CD4-positive, alpha-beta T cell (primary cell): ENCODE data around the gene GPC2. TPM values are rescaled to one million over a fixed set of nuclear protein-coding genes. Genes with fewer than 3 reads are reported as not detected.
"Not testable (repeated sequence)": the region's sequence is repeated elsewhere in the genome, so short reads cannot be mapped to it uniquely, and the experiment has no call there.

Experiments
- ATAC-seq: fragments of 200-7000 bp; cut with Tn5 transposase; one replicate; pipeline ENCODE4 v1.10.0; 2022; ENCODE audit warnings: mild to moderate bottlenecking; ENCODE audit not compliant: poor library complexity
- CTCF ChIA-PET: fragments of 350-600 bp; sonication (Branson Sonifier 250); formaldehyde crosslinking; loops from one replicate; lab custom pipeline; 2021; ENCODE audit warnings: antibody characterized with exemption, inconsistent platforms; lab: Charles Lee
- POLR2A ChIA-PET: fragments of 350-600 bp; sonication (Branson Sonifier 250); formaldehyde crosslinking; loops from one replicate; lab custom pipeline; 2021; ENCODE audit warnings: antibody characterized with exemption, inconsistent platforms; lab: Charles Lee
- DNase-seq, 14 experiments: peaks; one replicate each; pipeline ENCODE4 v3.0.0-alpha.2; 2013 to 2020; ENCODE audit warnings: mixed read lengths in 2 of 14
- H3K27ac ChIP-seq, 2 donors: one replicate each; pipeline versions ENCODE4 v1.5.1 to v1.7.0; 2013; ENCODE audit warnings: low read length in 2 of 2, low read depth in 1 of 2, mild to moderate bottlenecking in 1 of 2
- H3K27me3 ChIP-seq, 2 experiments: 1 replicate in 1 of 2; 2 replicates in 1 of 2; pipeline versions ENCODE4 v1.6.1 to v1.7.0; 2013; ENCODE audit warnings: low read length in 2 of 2, control low read depth in 1 of 2, mild to moderate bottlenecking in 1 of 2, moderate library complexity in 1 of 2; ENCODE audit not compliant: insufficient read depth in 2 of 2, control insufficient read depth in 1 of 2
- H3K36me3 ChIP-seq: one replicate; pipeline ENCODE4 v1.6.1; 2013; ENCODE audit warnings: low read length, control low read depth; ENCODE audit not compliant: insufficient read depth
- H3K4me1 ChIP-seq: one replicate; pipeline ENCODE4 v1.6.1; 2013; ENCODE audit warnings: low read length, control low read depth; ENCODE audit not compliant: insufficient read depth
- H3K4me3 ChIP-seq: one replicate; pipeline ENCODE4 v1.5.1; 2013; ENCODE audit warnings: mild to moderate bottlenecking, low read length, moderate library complexity
- H3K9me3 ChIP-seq, 2 experiments: 1 replicate in 1 of 2; 2 replicates in 1 of 2; pipeline versions ENCODE4 v1.6.1 to v1.7.0; 2013; ENCODE audit warnings: low read length in 2 of 2, mild to moderate bottlenecking in 2 of 2, control low read depth in 1 of 2, moderate library complexity in 1 of 2; ENCODE audit not compliant: control insufficient read depth in 1 of 2, insufficient read depth in 1 of 2
- H3K27ac Mint-ChIP-seq: one replicate; pipeline ENCODE4 v1.8.0; 2020; ENCODE audit warnings: mixed read lengths
- H3K27me3 Mint-ChIP-seq: one replicate; pipeline ENCODE4 v1.8.0; 2021; ENCODE audit warnings: mixed read lengths
- H3K36me3 Mint-ChIP-seq: one replicate; pipeline ENCODE4 v1.8.0; 2021; ENCODE audit warnings: low read depth, mixed read lengths
- H3K4me1 Mint-ChIP-seq: one replicate; pipeline ENCODE4 v1.8.0; 2021; ENCODE audit warnings: low read depth, mixed read lengths
- H3K4me3 Mint-ChIP-seq: one replicate; pipeline ENCODE4 v1.8.0; 2020; ENCODE audit warnings: mild to moderate bottlenecking, mixed read lengths
- H3K9me3 Mint-ChIP-seq: one replicate; pipeline ENCODE4 v1.8.0; 2020; ENCODE audit warnings: mixed read lengths
- intact Hi-C, 2 experiments: fragments of 100-400 bp; cut with DNase I in 1 of 2; cut with micrococcal nuclease in 1 of 2; formaldehyde crosslinking; loops; one replicate each; pipeline versions ENCODE4 v1.15.1 to v1.9.0; 2023 to 2025; cut with DNase I, micrococcal nuclease
- total RNA-seq, 174 experiments: library from RNA in 2 of 174; stranded (reverse) in 2 of 174; gene quantifications; one replicate each; pipeline ENCODE4 v1.2.3 and lab custom pipeline; 2021 to 2026
- TF ChIP-seq, protein P1 (sequence below): fragments of 200-600 bp; IDR thresholded peaks from one replicate; pipeline ENCODE4 v1.8.0; 2022; ENCODE audit warnings: antibody characterized with exemption, mild to moderate bottlenecking

The GPC2 gene
- total RNA-seq, 2 experiments from 2014 or later, result 16.4 to 18.7 TPM

DNA sequence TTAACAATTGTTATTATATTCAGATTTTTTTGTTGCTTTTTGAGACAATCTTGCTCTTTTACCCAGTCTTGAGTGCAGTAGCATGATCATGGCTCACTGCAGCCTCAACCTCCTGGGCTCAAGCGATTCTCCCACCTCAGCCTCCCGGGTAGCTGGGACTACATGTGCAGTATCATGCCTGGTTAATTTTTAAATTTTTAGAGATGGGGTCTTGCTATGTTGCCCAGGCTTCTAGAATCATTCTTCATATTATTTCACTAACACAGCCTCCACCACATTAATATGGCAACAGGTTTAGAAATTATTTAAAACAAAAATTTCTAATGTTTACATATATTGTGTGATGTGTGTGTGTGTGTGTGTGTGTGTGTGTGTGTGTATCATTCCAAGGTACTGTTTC lies 29.9 kb downstream of the GPC2 start:
- TF ChIP-seq, protein P1, sequence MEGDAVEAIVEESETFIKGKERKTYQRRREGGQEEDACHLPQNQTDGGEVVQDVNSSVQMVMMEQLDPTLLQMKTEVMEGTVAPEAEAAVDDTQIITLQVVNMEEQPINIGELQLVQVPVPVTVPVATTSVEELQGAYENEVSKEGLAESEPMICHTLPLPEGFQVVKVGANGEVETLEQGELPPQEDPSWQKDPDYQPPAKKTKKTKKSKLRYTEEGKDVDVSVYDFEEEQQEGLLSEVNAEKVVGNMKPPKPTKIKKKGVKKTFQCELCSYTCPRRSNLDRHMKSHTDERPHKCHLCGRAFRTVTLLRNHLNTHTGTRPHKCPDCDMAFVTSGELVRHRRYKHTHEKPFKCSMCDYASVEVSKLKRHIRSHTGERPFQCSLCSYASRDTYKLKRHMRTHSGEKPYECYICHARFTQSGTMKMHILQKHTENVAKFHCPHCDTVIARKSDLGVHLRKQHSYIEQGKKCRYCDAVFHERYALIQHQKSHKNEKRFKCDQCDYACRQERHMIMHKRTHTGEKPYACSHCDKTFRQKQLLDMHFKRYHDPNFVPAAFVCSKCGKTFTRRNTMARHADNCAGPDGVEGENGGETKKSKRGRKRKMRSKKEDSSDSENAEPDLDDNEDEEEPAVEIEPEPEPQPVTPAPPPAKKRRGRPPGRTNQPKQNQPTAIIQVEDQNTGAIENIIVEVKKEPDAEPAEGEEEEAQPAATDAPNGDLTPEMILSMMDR, result no peak
- H3K4me1 ChIP-seq, result peaks cover 32% of the 10 kb centered on the region
- no peaks in the 10 kb centered on the region for H3K27me3 ChIP-seq
- H3K9me3 ChIP-seq, result no peaks in the 10 kb centered on the region
- Mint-ChIP-seq H3K4me1 (peaks cover 33% of the 10 kb centered on the region), H3K27me3 (no peaks in the 10 kb centered on the region), H3K9me3 (no peaks in the 10 kb centered on the region), H3K27ac (peak overlapping the region; percentile 95), H3K36me3 (peaks cover 28% of the 10 kb centered on the region), H3K4me3 (no peak overlapping the region)
- no peak overlapping the region for H3K4me3 ChIP-seq
- DNase-seq (no peak), ATAC-seq (no peak)
- POLR2A ChIA-PET, result interaction anchor here (0.7 to 4.0 kb wide), 7 partner anchors 9 to 228 kb away, joined by 4 to 53 read pairs (median 15); partner anchors contain the start of genes AP4M1, GAL3ST4, MCM7 and TRAPPC14
- peaks cover 6% of the 10 kb centered on the region for H3K36me3 ChIP-seq
- intact Hi-C loops, result no loop called here
- H3K27ac ChIP-seq, result no peak overlapping the region
- CTCF ChIA-PET, result interaction anchor here (1.7 to 1.8 kb wide), 2 partner anchors 14 to 43 kb away, joined by 4 to 5 read pairs; no protein-coding TSS in a partner anchor

DNA sequence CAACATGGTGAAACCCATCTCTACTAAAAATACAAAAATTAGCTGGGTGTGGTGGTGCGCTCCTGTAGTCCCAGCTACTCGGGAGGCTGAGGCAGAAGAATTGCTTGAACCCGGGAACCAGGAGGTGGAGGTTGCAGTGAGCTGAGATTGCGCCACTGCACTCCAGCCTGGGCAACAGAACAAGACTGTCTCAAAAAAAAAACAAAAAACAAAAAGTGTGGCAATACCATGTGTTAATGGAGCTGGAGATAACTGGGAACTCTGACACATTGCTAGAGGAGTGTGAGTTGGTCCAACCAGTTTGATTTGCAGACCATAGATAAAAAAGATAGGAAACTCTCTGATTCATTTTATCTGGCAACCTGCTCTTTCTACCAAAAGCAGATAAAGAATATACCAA lies 30.8 kb downstream of the GPC2 start:
- H3K4me3 Mint-ChIP-seq, ATAC-seq, H3K27ac ChIP-seq, H3K4me3 ChIP-seq, H3K36me3 ChIP-seq, H3K27ac Mint-ChIP-seq, H3K27me3 Mint-ChIP-seq, DNase-seq, H3K9me3 ChIP-seq, H3K27me3 ChIP-seq, H3K9me3 Mint-ChIP-seq, CTCF ChIA-PET, intact Hi-C loops: not testable (repeated sequence)
- peaks cover 25% of the 10 kb centered on the region for H3K4me1 ChIP-seq
- POLR2A ChIA-PET, result interaction anchor here (0.7 kb wide), 1 partner anchor 10 kb away, joined by 6 read pairs; no protein-coding TSS in a partner anchor
- Mint-ChIP-seq H3K4me1 (peaks cover 24% of the 10 kb centered on the region), H3K36me3 (peaks cover 20% of the 10 kb centered on the region)

DNA sequence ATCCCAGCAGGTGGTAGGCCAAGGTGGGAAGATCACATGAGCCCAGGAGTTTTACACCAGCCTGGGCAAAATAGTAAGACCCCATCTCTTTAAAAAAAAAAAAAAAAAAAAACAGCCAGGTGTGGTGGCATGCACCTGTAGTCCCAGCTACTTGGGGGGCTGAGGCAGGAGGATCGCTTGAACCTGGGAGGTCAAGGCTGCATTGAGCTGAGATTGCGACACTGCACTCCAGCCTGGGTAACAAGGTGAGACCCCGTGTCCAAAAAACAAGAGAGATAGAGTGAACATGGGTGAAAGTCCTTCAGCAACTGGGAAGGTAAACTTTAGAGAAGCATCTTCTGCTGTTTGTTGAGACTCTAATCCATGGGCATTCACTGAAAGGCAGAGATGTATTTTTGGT lies 34.7 kb downstream of the GPC2 start:
- no peaks in the 10 kb centered on the region for H3K9me3 ChIP-seq
- H3K27ac ChIP-seq, result no peak overlapping the region
- Mint-ChIP-seq H3K4me1 (peaks cover 14% of the 10 kb centered on the region), H3K4me3 (no peak overlapping the region), H3K27ac (no peak overlapping the region), H3K27me3 (no peaks in the 10 kb centered on the region), H3K36me3 (no peaks in the 10 kb centered on the region), H3K9me3 (no peaks in the 10 kb centered on the region)
- ATAC-seq (no peak), DNase-seq (no peak)
- no peak overlapping the region for H3K4me3 ChIP-seq
- ChIA-PET POLR2A (no interaction called here), CTCF (interaction anchor here (0.7 kb wide), 1 partner anchor 165 kb away, joined by 3 read pairs; no protein-coding TSS in a partner anchor)
- H3K27me3 ChIP-seq, result no peaks in the 10 kb centered on the region
- intact Hi-C loops, result no loop called here
- peaks cover 8% of the 10 kb centered on the region for H3K4me1 ChIP-seq
- H3K36me3 ChIP-seq, result no peaks in the 10 kb centered on the region
- TF ChIP-seq, protein P1, result no peak

DNA sequence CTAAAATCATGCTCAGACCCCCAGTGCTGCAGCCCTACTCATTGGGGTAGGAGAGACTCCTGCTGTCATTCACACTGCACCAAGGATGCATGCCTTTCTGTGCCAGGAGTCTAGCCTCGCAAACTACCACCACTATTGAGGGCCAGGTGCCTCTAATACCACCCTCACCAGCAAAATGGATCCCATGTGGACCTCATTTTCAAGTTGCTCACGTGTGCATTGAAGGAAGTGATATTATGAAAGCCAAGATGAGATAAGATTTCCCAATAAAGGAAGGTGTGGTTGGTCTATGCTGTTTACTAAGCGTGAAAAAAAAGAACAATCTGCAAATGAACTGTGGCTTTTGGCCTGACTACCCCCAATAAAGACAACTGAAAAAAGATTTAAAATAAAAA lies 35.6 kb downstream of the GPC2 start:
- Histone ChIP-seq H3K9me3 (no peaks in the 10 kb centered on the region), H3K4me3 (no peak overlapping the region), H3K27me3 (no peaks in the 10 kb centered on the region), H3K27ac (no peak overlapping the region), H3K36me3 (no peaks in the 10 kb centered on the region), H3K4me1 (peaks cover 8% of the 10 kb centered on the region)
- POLR2A ChIA-PET, result no interaction called here
- H3K4me3 Mint-ChIP-seq, result no peak overlapping the region
- H3K4me1 Mint-ChIP-seq, result peaks cover 14% of the 10 kb centered on the region
- ATAC-seq (no peak), DNase-seq (no peak)
- H3K27ac Mint-ChIP-seq, result no peak overlapping the region
- TF ChIP-seq, protein P1, result no peak
- H3K36me3 Mint-ChIP-seq, result no peaks in the 10 kb centered on the region
- intact Hi-C loops, result no loop called here
- no peaks in the 10 kb centered on the region for H3K9me3 Mint-ChIP-seq
- CTCF ChIA-PET, result no interaction called here
- no peaks in the 10 kb centered on the region for H3K27me3 Mint-ChIP-seq
